Suprapubic skin (tissue), 4 donors: ENCODE data around the gene FAM83F. TPM values are rescaled to one million over a fixed set of nuclear protein-coding genes. Genes with fewer than 3 reads are reported as not detected.

Experiments used
- DNase-seq, 2 donors: peaks; one replicate each; pipeline ENCODE4 v3.0.0-alpha.2; 2019; ENCODE audit warnings: low spot score in 2 of 2
- H3K27ac ChIP-seq: fragments of 200-600 bp; sonication (generic); one replicate; pipeline ENCODE4 v1.5.1; 2019
- H3K27me3 ChIP-seq: fragments of 200-600 bp; sonication (generic); one replicate; pipeline ENCODE4 v1.5.1; 2019
- H3K36me3 ChIP-seq: fragments of 200-600 bp; sonication (generic); one replicate; pipeline ENCODE4 v1.5.1; 2019
- H3K4me1 ChIP-seq: fragments of 200-600 bp; sonication (generic); one replicate; pipeline ENCODE4 v1.5.1; 2019
- H3K4me3 ChIP-seq: fragments of 200-600 bp; sonication (generic); one replicate; pipeline ENCODE4 v1.5.1; 2019; ENCODE audit warnings: mild to moderate bottlenecking
- H3K9me3 ChIP-seq: fragments of 200-600 bp; sonication (generic); one replicate; pipeline ENCODE4 v1.5.1; 2019
- CTCF ChIP-seq, 2 donors: fragments of 200-600 bp in 1 of 2; fragments of 450-650 bp in 1 of 2; sonication (generic) in 1 of 2; IDR thresholded peaks; one replicate each; pipeline ENCODE4 v1.5.1; 2016 to 2019; ENCODE audit warnings: antibody characterized with exemption in 2 of 2, mild to moderate bottlenecking in 1 of 2, moderate library complexity in 1 of 2
- EP300 ChIP-seq: sonication (generic); formaldehyde crosslinking; IDR thresholded peaks from one replicate; pipeline ENCODE4 v1.6.1; 2017; ENCODE audit warnings: antibody characterized with exemption
- POLR2A ChIP-seq, 2 donors: fragments of 450-650 bp; IDR thresholded peaks; one replicate each; pipeline ENCODE4 v1.6.1; 2017; ENCODE audit warnings: antibody characterized with exemption in 2 of 2, mild to moderate bottlenecking in 2 of 2, moderate library complexity in 2 of 2
- POLR2AphosphoS5 ChIP-seq, 3 donors: sonication (generic); formaldehyde crosslinking; IDR thresholded peaks; one replicate each; pipeline ENCODE4 v1.6.1; 2017; ENCODE audit warnings: antibody characterized with exemption in 3 of 3
- WGBS: methylation state at CpG from one replicate; pipeline ENCODE4 v1.1.5; 2018; 5-methylcytosine and 5-hydroxymethylcytosine counted together
- total RNA-seq, 4 donors: library from RNA; depleted of rRNA; stranded (reverse); fragments of >200 nt; gene quantifications; one replicate each; pipeline ENCODE4 v1.1.0, GENCODE V29; 2016

Gene FAM83F
- total RNA-seq, 4 donors from 2014 or later: 54.5 to 78.1 (median 69.3) TPM

GRCh38 chr22:40056559-40056958, 61.8 kb downstream of the FAM83F start:
- Histone ChIP-seq H3K36me3 (no peaks in the 10 kb centered on the region), H3K9me3 (no peaks in the 10 kb centered on the region), H3K4me3 (no peak overlapping the region), H3K4me1 (peaks cover 14% of the 10 kb centered on the region), H3K27ac (no peak overlapping the region), H3K27me3 (no peaks in the 10 kb centered on the region)
- TF ChIP-seq EP300: no peak
- TF ChIP-seq CTCF (IDR thresholded peaks at IDR 0.05): no peak
- TF ChIP-seq POLR2AphosphoS5 (IDR thresholded peaks at IDR 0.05): no peak
- no peak for TF ChIP-seq POLR2A (IDR thresholded peaks at IDR 0.05)
- DNase-seq: no peak
- 96% methylated on average over 3 of the region's 3 CpGs for WGBS

- DNase-seq: no peak
- no peak overlapping the region for H3K27ac ChIP-seq
Observed at GRCh38 chr22:40057652-40058051, 62.9 kb downstream of the FAM83F start.

GRCh38 chr22:40058265-40058664, 63.5 kb downstream of the FAM83F start:
- Histone ChIP-seq H3K27me3 (no peaks in the 10 kb centered on the region), H3K4me1 (peaks cover 14% of the 10 kb centered on the region), H3K36me3 (no peaks in the 10 kb centered on the region), H3K9me3 (no peaks in the 10 kb centered on the region), H3K4me3 (no peak overlapping the region), H3K27ac (no peak overlapping the region)
- TF ChIP-seq POLR2A (IDR thresholded peaks at IDR 0.05) (no peak), EP300 (no peak), POLR2AphosphoS5 (IDR thresholded peaks at IDR 0.05) (no peak), CTCF (IDR thresholded peaks at IDR 0.05) (no peak)
- 87% methylated on average over 5 of the region's 5 CpGs for WGBS
- no peak for DNase-seq

More at GRCh38 chr22:40057652-40058051, 62.9 kb downstream of the FAM83F start:
- Histone ChIP-seq H3K4me1 (peaks cover 14% of the 10 kb centered on the region), H3K9me3 (no peaks in the 10 kb centered on the region), H3K36me3 (no peaks in the 10 kb centered on the region), H3K4me3 (no peak overlapping the region), H3K27me3 (no peaks in the 10 kb centered on the region)
- no peak for TF ChIP-seq CTCF (IDR thresholded peaks at IDR 0.05)

- H3K4me1 ChIP-seq: peaks cover 6% of the 10 kb centered on the region
- no peaks in the 10 kb centered on the region for H3K36me3 ChIP-seq
- H3K4me3 ChIP-seq: no peak overlapping the region
- 95% methylated on average over 3 of the region's 3 CpGs for WGBS
- no peak overlapping the region for H3K27ac ChIP-seq
- DNase-seq: no peak
- no peaks in the 10 kb centered on the region for H3K9me3 ChIP-seq
- no peaks in the 10 kb centered on the region for H3K27me3 ChIP-seq
- TF ChIP-seq POLR2AphosphoS5 (IDR thresholded peaks at IDR 0.05) (no peak), EP300 (no peak), CTCF (IDR thresholded peaks at IDR 0.05) (no peak), POLR2A (IDR thresholded peaks at IDR 0.05) (no peak)
Observed at GRCh38 chr22:40065981-40066380, 71.2 kb downstream of the FAM83F start.

GRCh38 chr22:40067639-40068038, 72.9 kb downstream of the FAM83F start:
- no peaks in the 10 kb centered on the region for H3K27me3 ChIP-seq
- peaks cover 7% of the 10 kb centered on the region for H3K4me1 ChIP-seq
- TF ChIP-seq CTCF (IDR thresholded peaks at IDR 0.05): no peak
- no peak for TF ChIP-seq POLR2AphosphoS5 (IDR thresholded peaks at IDR 0.05)
- no peak for TF ChIP-seq POLR2A (IDR thresholded peaks at IDR 0.05)
- WGBS: 89% methylated on average over 2 of the region's 2 CpGs
- H3K4me3 ChIP-seq: no peak overlapping the region
- no peaks in the 10 kb centered on the region for H3K36me3 ChIP-seq
- no peaks in the 10 kb centered on the region for H3K9me3 ChIP-seq
- no peak overlapping the region for H3K27ac ChIP-seq
- DNase-seq: no peak
